ENCODE measurements around the gene SOX8. TPM values are rescaled to one million over a fixed set of nuclear protein-coding genes. Genes with fewer than 3 reads are reported as not detected.
A peak's percentile ranks its signal among the peaks of the same experiment; 100 is the strongest.

Gene SOX8
- total RNA-seq, 1 donor from 2014 or later, result 0.75 TPM

DNA sequence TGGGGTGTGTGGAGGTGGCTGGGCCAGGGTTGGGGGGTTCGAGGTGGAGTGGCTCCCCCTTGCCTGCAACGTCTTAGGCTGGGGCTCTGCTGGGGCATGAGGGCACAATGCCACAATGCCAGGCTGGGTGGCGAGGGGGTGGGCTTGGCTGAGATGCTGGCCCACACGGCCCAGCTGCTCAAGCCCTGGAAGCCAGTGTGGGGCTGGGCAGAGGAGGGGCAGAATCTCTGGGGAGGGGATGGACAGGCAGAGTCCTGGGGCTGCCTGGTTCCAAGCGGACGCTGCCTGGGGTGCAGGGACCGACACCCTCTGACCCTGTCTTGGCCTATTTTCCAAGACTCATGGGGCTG is 53.5 kb downstream of the SOX8 start:
- TF ChIP-seq CTCF (IDR thresholded peaks at IDR 0.05), result no peak
- TF ChIP-seq EZH2phosphoT487 (IDR thresholded peaks at IDR 0.05), result no peak
- TF ChIP-seq EZH2 (IDR thresholded peaks at IDR 0.05), result no peak
- H3K36me3 ChIP-seq, result no peaks in the 10 kb centered on the region
- Mint-ChIP-seq H3K9me3 (peaks cover 3% of the 10 kb centered on the region), H3K4me1 (peaks cover 4% of the 10 kb centered on the region), H3K36me3 (no peaks in the 10 kb centered on the region), H3K4me3 (no peak overlapping the region), H3K27ac (peak overlapping the region; percentile 79), H3K27me3 (ENCODE audit: insufficient read depth, low read depth) (peaks cover 9% of the 10 kb centered on the region)
- H3K27ac ChIP-seq, result no peak overlapping the region
- H2AFZ ChIP-seq (replicated peaks), result no peak overlapping the region
- no peaks in the 10 kb centered on the region for H3K9me3 ChIP-seq (ENCODE audit: low read depth)
- H3K4me1 ChIP-seq, result peaks cover 9% of the 10 kb centered on the region
- no peaks in the 10 kb centered on the region for H3K27me3 ChIP-seq
- H3K4me3 ChIP-seq, result no peak overlapping the region
- no peak overlapping the region for H3K4me2 ChIP-seq
- H3F3A ChIP-seq (ENCODE audit: low read depth), result no peaks in the 10 kb centered on the region
- no peaks in the 10 kb centered on the region for H3K79me2 ChIP-seq (ENCODE audit: low read depth)
- H4K20me1 ChIP-seq (ENCODE audit: low read depth), result no peaks in the 10 kb centered on the region
- no peak for DNase-seq (ENCODE audit: low spot score)
- no peak overlapping the region for H3K9ac ChIP-seq

- Mint-ChIP-seq H3K27me3 (ENCODE audit: insufficient read depth, low read depth) (peaks cover 9% of the 10 kb centered on the region), H3K9me3 (peaks cover 3% of the 10 kb centered on the region), H3K27ac (no peak overlapping the region), H3K36me3 (no peaks in the 10 kb centered on the region), H3K4me3 (no peak overlapping the region), H3K4me1 (peaks cover 4% of the 10 kb centered on the region)
- H3K27me3 ChIP-seq, result no peaks in the 10 kb centered on the region
- no peak overlapping the region for H3K4me3 ChIP-seq
- H2AFZ ChIP-seq (replicated peaks), result no peak overlapping the region
- H3K4me2 ChIP-seq, result no peak overlapping the region
- no peak for DNase-seq (ENCODE audit: low spot score)
- H3K27ac ChIP-seq, result no peak overlapping the region
- no peak for TF ChIP-seq EZH2 (IDR thresholded peaks at IDR 0.05)
- TF ChIP-seq CTCF (IDR thresholded peaks at IDR 0.05), result no peak
- no peak for TF ChIP-seq EZH2phosphoT487 (IDR thresholded peaks at IDR 0.05)
- H3K36me3 ChIP-seq, result no peaks in the 10 kb centered on the region
- no peaks in the 10 kb centered on the region for H3K79me2 ChIP-seq (ENCODE audit: low read depth)
- H4K20me1 ChIP-seq (ENCODE audit: low read depth), result no peaks in the 10 kb centered on the region
- H3K9ac ChIP-seq, result no peak overlapping the region
- H3K4me1 ChIP-seq, result peaks cover 9% of the 10 kb centered on the region
- H3F3A ChIP-seq (ENCODE audit: low read depth), result no peaks in the 10 kb centered on the region
- no peaks in the 10 kb centered on the region for H3K9me3 ChIP-seq (ENCODE audit: low read depth)
Observed at GRCh38 chr16:1036166-1036565, 54.6 kb downstream of the SOX8 start.

Other genes with a start within 250 kb of the SOX8 start
- gene CIAO3, start 240.8 kb upstream of the SOX8 start, total RNA-seq (ENCODE audit: low replicate concordance), result 20.5 and 38.2 TPM in 2 replicates
- gene MSLN, start 221.0 kb upstream of the SOX8 start, total RNA-seq (ENCODE audit: low replicate concordance), result 0.82 and 1.2 TPM in 2 replicates
- gene RPUSD1, start 193.4 kb upstream of the SOX8 start, total RNA-seq (ENCODE audit: low replicate concordance), result 5.6 and 22.7 TPM in 2 replicates
- gene CHTF18, start 193.2 kb upstream of the SOX8 start, total RNA-seq (ENCODE audit: low replicate concordance), result 35.6 and 124 TPM in 2 replicates
- not detected in 2 replicates for gene GNG13, start 181.0 kb upstream of the SOX8 start, total RNA-seq (ENCODE audit: low replicate concordance)
- 3.4 and 26.8 TPM in 2 replicates for gene LMF1, start 10.8 kb upstream of the SOX8 start, total RNA-seq (ENCODE audit: low replicate concordance)
- gene SSTR5, start 91.0 kb downstream of the SOX8 start, total RNA-seq (ENCODE audit: low replicate concordance), result not detected in 2 replicates
- gene C1QTNF8, start 114.5 kb downstream of the SOX8 start, total RNA-seq (ENCODE audit: low replicate concordance), result not detected in 2 replicates
- gene CACNA1H, start 171.3 kb downstream of the SOX8 start, total RNA-seq (ENCODE audit: low replicate concordance), result 9.5 and 32.6 TPM in 2 replicates
- not detected in 2 replicates for gene TPSG1, start 243.5 kb downstream of the SOX8 start, total RNA-seq (ENCODE audit: low replicate concordance)
- not detected in 2 replicates for gene TPSB2, start 248.4 kb downstream of the SOX8 start, total RNA-seq (ENCODE audit: low replicate concordance)

Data from neural progenitor cell (in vitro differentiated cells).